ENCODE results near the gene PLIN5. TPM values are rescaled to one million over a fixed set of nuclear protein-coding genes. Genes with fewer than 3 reads are reported as not detected.
A peak's percentile ranks its signal among the peaks of the same experiment; 100 is the strongest.
"Not testable (repeated sequence)": the region's sequence is repeated elsewhere in the genome, so short reads cannot be mapped to it uniquely, and the experiment has no call there.

Gene PLIN5
- total RNA-seq, 1 experiment from 2014 or later: not detected

DNA sequence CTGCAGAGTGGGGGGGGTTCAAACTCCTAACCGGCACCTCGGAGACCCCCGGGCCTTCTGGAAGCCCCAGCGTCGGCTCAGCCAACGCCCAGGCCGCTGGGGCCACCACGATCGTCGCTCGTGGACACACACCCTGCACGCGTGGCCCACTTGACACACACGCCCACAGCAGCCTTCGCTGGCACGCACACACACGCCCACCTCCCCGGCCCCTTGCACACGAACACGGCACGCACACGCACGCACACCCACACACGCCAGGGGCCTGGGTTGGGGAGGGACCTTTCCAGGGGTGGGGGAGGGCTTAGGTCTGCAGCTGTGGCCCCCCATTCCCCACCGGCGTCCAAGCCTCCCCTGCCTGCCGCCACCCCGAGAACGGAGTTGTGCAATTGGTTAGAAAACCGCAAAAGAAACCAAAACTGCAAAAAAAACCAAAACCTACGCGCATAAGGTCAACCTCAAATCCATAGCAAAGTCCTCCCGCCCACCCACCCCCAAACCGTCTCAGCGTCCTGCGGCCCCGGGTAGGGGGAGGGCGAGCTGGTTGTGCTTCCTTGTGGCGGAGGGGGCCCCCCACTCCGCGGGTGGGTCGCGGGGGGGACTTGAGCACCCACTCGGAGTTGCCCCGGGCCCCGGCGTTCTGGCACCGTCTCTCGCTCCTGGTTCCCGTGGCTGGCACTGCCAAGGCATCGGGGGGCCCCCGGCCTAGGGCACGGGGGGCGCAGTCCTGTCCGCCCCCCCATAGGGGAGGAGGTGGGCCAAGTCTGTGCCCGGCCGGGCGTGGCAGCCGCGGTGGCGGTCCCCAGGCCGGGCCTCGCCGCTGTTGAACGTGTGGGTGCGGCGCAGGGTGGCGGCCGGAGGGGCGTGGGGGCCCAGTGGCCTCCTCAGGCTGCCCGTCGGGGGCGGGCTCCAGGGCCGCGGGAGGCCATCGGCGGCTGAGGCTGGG lies 8.1 kb upstream of the PLIN5 start:
- no peak for DNase-seq (ENCODE audit: low read depth)

DNA sequence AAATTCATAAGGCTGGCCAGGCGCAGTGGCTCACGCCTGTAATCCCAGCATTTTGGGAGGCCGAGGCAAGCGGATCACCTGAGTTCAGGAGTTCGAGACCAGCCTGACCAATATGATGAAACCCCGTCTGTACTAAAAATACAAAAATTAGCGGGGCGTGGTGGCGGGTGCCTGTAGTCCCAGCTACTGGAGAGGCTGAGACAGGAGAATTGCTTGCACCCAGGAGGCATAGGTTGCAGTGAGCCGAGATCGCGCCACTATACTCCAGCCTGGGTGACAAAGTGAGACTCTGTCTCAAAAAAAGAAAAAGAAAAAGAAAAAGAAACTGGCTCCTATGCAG lies 6.8 kb upstream of the PLIN5 start:
- DNase-seq (ENCODE audit: low read depth): not testable (repeated sequence)

DNA sequence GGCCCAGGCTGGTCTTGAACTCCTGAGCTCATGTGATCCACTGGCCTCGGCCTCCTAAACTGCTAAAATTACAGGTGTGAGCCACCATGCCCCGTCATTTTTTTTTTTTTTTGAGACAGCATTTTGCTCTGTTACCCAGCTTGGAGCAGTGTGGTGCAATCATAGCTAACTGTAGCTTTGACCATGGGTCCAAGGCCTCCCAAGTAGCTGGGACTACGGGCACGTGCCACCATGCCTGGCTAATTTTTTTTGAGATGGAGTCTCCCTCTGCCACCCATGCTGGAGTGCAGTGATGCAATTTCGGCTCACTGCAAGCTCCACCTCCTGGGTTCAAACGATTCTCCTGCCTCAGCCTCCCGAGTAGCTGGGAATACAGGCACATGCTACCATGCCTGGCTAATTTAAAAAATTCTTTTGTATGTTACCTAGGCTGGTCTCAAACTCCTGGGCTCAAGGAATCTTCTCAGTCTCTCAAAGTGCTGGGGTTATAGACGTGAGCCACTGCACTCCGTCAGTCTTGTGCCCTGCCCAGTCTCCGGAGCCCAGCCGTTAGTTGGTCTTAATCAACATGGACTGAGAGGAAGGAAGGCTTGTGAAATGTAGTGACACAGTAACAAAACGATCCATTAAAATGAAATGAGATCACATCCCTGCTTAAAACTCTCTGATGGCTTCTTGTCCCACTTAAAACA lies 6.2 kb upstream of the PLIN5 start:
- no peak for DNase-seq (ENCODE audit: low read depth)

DNA sequence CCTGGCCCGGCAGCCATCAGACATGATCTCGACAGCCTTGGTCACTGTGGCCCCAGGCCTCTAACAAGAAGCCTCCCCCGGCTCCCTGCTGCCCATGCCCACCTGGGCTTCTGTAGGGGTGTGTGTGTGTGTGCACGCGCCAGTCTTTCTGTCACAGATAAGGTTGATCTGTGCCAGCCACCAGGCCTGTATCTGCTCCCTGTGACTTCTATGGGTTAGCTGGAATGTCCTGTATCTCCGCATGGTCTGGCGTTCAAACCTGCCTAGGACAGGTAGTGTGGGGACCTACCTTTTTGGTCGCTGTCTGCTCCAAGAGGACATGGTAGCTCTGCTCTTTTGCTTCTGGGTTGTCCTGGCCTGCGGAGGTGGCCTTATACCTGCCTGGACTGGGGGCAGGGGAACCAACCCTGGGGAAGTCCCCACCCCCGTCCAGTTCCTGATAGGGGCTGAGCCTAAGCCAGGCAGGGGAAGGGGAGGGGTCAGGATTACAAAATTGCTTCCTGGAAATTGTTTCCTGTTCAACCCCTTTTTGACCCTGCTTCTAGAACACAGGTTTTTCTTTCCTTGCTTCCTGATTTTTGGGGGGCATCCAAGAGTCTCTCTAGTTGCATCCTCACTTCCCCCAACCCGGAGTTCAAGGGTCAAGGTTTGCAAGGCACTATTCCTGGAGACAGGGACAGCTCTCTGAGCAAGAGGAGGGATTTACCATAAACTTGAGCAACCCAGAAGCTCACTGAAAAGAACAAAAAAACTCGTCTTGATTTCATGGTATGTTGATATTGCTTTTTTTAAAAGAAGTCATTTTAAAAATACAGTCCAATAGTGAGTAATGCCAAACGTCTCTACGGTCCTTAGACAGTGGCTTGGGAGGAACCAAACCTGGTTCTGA lies 4.9 kb upstream of the PLIN5 start, which contains the start of gene LRG1:
Gene LRG1 (minus strand): TSS at position 344 of the 889 bp plus-strand sequence. CDS start 23 bp downstream, at position 321.
- DNase-seq (ENCODE audit: low read depth): no peak

DNA sequence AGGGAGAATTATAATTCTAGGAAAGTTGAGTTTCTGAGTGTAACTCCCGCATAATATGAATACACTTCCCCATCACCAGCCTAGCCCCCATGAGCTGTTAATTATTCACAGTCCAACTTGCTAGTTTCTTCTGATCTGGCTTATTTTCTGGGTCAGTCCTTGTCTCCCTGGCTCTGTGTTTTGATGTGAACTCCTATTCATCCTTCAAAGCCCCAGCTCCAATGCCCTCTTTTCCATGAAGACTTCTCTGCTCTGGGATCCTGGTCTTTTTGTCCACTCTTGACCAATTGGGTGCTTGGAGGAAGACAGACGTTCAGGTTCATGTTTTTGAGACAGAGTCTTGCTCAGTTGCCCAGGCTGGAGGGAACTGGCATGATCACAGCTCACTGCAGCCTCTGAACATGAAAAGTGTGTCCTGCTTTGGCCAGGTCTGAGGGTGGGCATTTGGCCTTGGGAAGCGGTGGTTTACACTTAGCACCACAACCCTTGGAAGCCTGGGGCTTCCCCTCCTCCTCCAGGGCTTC lies 4.2 kb upstream of the PLIN5 start:
- DNase-seq (ENCODE audit: low read depth): no peak

DNA sequence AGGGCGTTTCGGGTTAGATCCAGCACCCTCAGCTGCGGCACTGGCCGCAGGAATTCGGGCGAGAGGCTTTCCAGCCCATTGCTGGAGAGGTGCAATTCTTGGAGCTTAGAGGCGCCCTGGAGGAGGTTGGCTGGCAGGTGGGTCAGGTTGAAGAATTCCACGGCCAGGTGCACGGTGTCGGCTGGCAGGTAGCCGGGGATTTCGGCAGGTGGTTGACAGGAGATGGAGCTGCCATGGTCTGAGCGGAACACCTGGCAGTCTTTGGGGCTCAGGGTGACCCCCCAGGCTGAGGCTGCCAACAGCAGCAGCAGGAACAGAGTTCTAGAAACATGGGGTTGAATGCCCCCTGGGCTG lies 3.6 kb upstream of the PLIN5 start:
- DNase-seq (ENCODE audit: low read depth): no peak

DNA sequence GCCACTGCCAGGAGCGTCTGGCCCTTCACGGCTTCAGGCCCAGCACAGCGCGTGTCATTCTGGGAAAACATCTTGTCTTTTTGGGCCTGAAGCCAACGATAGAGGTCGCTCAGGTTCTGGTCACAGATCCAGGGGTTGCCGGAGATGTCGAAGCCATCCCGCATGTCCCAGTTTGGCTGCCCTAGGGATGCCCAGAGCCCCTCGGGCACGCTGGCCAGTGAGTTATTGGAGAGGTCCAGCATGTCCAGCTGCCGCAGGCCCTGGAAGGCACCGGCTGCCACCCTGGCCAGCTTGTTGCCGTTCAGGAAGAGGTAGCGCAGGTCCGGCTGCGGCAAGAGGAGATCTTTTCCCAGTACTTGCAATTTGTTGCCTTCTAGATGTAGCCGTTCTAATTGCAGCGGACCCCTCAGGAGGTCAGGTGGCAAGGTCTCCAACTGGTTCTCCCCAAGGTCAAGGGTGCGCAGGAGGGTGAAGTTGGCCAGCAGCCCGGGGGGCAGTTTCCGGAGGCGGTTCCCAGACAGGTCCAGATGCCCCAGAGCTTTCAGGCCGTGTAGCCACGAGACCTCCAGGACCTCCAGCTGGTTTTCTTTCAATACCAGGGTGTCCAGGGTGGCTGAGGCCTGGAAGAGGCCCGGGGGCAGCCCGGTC lies 3.1 kb upstream of the PLIN5 start:
- no peak for DNase-seq (ENCODE audit: low read depth)

DNA sequence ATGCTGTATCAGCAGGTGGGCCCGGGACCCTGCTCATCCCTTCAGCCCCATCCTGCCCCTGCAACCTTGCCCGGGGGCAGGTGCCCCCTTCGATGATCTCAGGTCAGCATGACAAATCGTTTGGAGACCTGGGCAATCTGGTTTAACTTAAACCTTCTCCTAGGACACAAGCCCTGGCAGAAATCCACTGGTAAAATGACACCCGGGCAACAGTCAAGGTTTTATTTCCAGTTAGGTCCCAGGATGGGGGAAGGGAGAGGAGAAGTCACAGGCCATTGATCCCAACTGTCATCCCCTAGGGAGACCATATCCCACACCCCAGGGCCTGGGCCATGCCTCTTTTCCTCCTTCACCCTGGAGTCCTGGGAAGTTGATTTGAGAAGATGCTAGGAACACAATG lies 1.8 kb upstream of the PLIN5 start:
- DNase-seq (ENCODE audit: low read depth): no peak

DNA sequence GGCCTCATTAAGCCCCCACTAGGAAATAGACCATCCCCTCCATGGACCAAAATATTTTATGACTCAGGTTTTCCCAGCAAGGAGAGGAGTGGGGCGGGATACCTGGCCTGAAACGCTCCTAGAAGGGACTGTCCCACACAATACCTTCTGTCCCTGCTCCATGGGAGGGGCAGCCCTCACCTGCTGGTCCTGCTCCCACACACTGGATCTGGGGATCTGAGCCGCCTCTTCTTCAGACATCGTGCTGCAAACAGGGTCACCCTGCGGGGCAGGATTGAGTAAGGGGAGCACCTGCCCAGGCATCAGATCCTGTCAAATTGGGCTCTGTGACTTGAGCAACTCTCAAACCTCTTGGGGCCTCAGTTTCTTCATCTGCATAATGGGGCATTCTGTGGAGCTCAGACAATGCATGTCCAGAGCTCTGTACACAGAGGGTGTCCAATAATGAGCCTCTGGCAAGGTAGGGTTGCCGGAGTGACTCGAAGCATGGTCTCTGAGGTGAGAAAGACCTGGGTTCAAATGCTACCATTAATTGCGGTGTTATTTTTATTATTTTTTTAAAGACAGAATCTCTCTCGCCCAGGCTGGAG lies 1.1 kb downstream of the PLIN5 start:
- no peak for DNase-seq (ENCODE audit: low read depth)

DNA sequence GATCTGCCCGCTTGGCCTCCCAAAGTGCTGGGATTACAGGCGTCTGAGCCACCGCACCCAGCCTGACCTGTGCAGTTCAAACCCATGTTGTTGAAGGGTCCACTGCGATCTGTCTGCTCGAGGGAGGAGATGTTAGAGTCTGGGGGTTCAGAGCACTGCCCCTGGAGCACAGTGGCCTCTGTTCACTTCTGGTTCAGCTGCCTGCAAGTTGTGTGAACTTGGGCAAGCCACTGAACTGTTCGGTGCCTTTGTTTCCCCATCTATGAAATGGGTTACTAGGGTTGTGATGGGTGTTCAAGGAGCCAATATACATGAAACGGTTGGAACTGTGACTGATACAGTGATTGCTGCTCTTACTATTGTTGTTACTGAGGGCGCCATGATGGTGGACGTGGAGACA lies 1.7 kb downstream of the PLIN5 start:
- DNase-seq (ENCODE audit: low read depth): no peak

DNA sequence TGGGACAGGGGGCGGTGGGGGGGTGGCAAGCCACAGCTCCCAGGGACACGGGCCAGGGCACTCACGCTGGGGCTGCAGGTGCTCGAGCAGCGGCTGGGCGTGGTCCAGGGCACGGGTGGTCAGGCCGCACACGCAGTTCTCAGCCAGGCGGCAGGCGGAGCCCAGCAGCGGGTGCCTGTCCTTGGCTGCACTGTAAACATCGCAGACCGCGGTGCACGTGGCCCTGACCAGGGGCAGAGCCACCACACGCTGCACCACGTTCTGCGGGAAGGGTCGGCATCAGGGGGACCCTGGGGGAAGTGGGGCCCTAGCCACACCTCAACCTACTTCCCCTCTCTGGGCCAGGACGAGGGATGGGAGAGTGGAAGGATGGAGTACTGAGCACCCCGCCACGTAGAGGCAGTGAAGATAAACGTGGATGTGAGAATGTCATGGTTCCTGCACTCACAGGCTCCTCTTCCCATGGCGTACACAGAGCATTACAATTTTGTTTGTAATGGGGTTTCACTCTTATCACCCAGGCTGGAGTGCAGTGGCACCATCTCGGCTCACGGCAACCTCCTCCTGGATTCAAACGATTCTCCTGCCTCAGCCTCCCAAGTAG lies 3.4 kb downstream of the PLIN5 start:
- no peak for DNase-seq (ENCODE audit: low read depth)

DNA sequence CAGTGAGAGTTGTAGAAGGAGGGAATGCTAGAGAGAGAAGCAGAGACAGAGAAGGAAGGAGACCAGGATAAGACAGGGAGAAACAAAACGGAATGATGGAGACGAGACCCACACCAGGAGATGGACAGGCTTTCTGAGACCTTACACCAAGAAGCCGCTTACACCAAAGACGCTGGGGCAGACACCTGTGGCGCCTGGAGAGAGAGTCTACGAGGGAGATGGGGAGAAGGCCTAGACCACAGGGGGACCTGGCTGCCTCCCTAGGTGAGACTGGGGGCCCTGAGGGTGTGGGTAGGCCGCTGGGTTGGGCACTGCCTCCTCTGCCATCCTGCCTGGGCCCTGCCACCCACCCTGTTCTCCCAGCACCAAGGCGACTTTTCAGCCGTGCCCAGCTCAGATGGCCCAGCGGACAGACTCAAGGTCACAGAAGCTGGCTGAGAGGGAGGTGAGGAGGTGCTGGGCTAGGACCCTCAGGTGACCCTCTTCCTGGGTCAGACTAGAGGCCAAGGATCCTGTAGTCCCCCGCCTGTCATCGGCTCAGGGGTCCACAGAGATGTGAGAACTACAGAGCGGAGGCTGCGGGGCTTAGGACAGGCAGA lies 5.0 kb downstream of the PLIN5 start:
- DNase-seq (ENCODE audit: low read depth): no peak

DNA sequence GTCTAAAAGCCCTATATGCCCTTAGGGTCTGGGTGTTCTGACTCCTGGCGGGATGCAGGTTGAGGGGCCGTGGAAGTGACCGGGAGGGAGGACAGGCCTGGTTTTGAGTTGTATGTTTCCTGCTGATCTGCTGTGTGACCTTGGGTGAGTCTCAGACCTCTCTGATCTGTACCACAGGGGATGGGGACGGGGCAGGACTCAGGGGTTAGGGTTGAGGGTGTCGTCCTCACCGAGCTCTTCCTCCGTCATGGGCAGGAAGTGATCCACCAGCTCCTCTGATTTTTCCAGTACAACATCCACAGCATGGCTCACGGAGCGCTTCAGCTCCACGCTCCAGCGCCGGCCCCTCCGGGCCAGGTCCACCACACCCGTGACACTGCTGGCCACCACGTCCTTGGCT lies 6.2 kb downstream of the PLIN5 start:
- no peak for DNase-seq (ENCODE audit: low read depth)

DNA sequence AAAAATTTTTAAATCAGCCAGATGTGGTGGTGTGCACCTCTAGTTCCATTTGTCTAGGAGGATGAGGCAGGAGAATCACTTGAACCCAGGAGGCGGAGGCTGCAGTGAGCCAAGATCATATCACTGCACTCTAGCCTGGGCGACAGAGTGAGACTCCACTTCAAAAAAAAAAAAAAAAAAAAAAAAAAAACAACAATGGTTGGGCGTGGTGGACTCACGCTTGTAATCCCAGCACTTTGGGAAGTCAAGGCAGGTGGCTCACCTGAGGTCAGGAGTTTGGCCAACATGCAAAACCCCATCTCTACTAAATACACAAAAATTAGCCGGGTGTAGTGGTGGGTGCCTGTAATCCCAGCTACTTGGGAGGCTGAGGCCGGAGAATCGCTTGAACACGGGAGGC lies 7.6 kb downstream of the PLIN5 start:
- DNase-seq (ENCODE audit: low read depth): not testable (repeated sequence)

DNA sequence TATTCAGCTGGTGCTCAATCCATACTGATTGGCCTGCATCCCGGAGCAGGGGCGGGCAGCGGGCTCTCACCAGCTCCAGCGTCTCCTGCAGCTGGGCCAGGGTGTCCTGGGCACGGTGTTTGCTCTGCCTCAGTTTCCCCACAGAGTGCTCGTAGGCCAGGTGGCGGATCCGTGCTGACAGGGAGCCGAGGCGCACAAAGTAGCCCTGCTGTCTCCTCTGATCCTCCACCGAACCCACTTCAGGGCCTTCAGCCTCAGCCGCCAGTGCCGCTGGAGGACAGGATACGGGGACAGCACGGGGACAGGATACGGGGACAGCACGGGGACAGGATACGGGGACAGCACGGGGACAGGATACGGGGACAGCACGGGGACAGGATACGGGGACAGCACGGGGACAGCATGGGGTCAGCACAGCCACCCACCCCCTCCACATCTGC lies 9.4 kb downstream of the PLIN5 start:
- DNase-seq (ENCODE audit: low read depth): no peak

DNA sequence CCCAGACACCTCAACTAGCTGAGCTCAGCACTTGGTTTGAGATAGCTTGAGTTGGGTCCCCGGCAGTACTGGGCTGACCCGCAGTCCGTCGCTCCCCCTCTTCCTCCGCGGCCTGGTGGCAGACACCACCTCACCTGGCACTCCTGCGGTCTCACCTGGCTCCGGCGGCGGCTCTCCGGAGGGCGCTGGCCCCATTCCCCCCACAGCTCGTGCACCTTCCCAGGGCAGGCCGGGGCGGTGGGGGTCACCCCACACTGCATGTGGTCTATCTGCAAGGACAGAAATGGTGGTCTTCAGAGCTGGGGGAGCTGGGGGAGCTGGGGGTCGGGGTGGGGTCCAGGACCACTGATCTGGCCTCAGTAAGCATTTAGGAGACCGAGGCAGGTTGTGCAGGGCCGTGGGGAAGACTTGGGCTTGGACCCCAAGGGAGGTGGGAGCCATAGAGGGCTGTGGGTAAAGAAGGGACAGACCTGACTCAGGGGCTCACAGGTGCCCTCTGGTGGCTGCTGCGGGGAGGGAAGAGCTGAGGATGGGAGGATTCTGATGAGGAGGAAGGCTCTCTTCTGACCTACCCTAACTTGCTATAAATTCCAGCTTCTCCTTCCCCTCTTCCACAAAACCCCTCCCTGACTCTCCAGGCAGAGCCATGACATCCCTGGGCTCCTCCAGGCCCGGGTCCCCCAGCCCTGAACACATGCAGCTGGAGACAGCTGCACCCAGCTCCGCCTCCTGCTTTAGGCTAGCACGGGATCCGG lies 10.0 kb downstream of the PLIN5 start:
- DNase-seq (ENCODE audit: low read depth): peak; percentile 42

DNA sequence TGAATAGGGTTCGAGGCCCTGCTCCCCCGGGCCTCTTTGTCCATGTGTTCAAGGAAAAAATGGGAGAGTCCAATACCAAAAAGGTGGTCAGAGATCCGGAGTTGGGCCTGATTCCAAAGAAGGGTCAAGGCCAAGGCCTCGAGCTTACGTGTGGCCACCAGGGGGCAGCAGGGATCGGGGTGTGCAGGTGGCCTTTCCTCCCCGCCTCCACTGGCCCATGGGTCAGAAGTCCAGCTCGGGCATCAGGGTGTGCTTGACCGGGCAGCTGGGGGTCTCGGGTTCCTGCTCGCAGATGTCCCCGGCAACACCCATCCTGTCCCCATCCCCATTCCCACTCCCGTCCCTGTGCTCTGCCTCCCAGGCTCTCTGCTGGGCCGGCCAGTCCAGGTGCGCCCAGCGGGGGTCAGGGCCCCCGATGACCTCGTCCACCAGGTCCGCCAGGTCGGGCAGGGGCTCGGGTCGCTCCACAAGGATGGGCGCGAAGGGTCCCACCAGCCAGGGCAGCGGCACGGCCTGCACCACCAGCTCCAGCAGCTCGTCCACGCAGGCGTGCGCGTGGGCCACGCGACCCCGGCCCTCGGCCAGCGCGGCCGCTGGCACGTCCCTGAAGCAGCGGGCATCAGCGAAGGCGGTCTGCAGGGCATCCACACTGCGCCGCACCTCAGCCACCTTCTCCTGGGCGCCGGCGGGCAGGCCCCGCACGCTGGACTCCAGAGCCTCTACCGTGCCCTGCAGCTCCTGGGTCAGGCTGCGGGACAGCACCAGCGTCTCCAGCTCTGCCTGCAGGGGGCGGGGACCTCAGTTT lies 11.5 kb downstream of the PLIN5 start:
- DNase-seq (ENCODE audit: low read depth): peak; percentile 31

DNA sequence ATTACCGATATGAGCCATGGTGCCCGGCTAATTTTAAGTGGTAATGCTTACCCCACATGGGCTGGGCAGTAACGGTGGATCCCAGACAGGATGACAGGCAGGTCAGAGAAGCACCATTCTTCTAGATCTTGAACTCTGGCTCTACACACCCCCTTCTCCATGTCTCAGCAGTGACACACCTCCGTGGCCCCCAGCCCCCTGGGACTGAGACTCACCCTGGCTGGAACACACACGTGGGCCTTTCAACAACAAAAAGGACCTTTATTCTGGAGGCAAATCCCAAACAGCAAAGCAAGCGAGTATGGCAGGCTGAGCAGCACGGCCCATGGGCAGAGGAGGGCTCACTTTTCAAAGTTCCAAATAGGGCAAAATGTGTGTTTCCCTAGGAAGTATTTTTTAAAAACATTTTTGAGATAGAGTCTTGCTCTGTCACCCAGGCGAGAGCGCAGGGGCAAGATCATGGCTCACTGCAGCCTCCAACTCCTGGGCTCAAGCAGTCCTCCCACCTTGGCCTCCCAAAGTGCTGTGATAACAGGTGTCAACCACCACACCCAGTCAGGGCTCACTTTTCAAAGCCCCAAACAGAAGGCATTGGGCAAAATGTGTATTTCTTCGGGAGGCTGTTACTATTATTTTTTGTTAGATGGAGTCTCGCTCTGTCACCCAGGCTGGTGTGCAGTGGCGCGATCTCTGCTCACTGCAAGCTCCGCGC lies 12.6 kb downstream of the PLIN5 start:
- no peak for DNase-seq (ENCODE audit: low read depth)

Measured in RPMI7951 (cell line).